HL-60 (cell line): ENCODE measurements around the gene ADARB1.

Experiments
- DNase-seq, 2 experiments: peaks; one replicate each; pipeline ENCODE4 v3.0.0-alpha.2; 2010 to 2020; ENCODE audit warnings: low read depth in 1 of 2, low spot score in 1 of 2
- H3K27ac ChIP-seq: fragments of 250-450 bp; sonication (Bioruptor Pico); replicated peaks from 2 replicates; pipeline ENCODE4 v1.5.1; 2020; ENCODE audit warnings: mild to moderate bottlenecking, moderate library complexity
- H3K27me3 ChIP-seq: fragments of 250-450 bp; sonication (Bioruptor Pico); 2 replicates; pipeline ENCODE4 v1.5.1; 2021; ENCODE audit warnings: mild to moderate bottlenecking, moderate library complexity; ENCODE audit not compliant: insufficient read depth, poor library complexity, severe bottlenecking
- H3K4me3 ChIP-seq: replicated peaks from 2 replicates; pipeline ENCODE4 v1.5.1; 2011; ENCODE audit warnings: mild to moderate bottlenecking, control low read depth, low read length; ENCODE audit not compliant: insufficient read depth
- GABPA ChIP-seq: IDR thresholded peaks from 2 replicates; pipeline ENCODE4 v1.6.1; 2012; ENCODE audit warnings: low read depth
- POLR2AphosphoS5 ChIP-seq: IDR thresholded peaks from 2 replicates; pipeline ENCODE4 v1.6.1; 2012; ENCODE audit warnings: low read depth
- REST ChIP-seq: IDR thresholded peaks from 2 replicates; pipeline ENCODE4 v1.6.1; 2012; ENCODE audit warnings: low read depth; ENCODE audit not compliant: insufficient replicate concordance
- SPI1 ChIP-seq: IDR thresholded peaks from 2 replicates; pipeline ENCODE4 v1.6.1; 2012; ENCODE audit warnings: low read depth, mild to moderate bottlenecking, borderline replicate concordance
- TF ChIP-seq, protein P1 (sequence below): IDR thresholded peaks from one replicate; pipeline ENCODE4 v1.5.1; 2011; ENCODE audit warnings: low read length, control low read depth, inconsistent platforms; ENCODE audit not compliant: insufficient read depth

The ADARB1 gene

DNA sequence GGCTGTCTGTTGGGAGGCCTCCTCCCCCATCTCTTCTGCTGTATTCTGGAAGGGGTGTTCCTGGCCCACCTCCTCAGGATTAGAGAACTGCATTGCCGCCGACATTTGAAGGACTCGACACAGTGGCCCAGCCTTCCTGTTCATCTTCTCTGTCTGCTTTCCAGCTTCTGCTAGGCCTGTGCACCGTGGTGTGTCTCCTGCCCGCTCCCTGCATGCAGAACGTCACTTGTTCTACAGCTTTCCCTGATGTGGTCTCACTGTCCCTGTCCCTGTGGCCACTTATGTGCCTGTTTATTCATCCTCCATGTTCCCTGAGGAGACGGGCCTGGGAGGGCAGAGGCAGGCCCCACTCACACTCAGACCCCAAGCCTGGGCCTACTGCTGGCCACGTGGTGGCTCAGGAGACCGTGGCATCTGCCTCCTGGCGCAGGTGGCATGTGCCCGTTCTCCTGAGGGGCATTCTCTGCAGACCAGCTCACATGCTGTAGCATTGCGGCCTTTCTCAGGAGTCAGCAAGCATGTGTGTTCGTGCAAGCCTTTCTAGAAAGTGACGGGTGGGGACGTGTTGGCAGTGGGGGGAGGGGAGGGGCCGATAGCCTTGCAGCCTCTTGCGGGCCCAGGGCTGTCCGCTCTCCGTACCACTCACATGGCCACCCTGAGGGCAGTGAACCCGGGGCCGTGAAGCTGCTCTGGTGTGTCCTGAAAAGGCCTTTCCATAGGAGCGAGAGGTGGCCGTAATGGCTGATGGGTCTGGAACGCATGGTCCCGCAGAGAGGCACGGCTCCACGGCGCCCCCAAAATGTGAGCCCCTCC is 177.5 kb downstream of the ADARB1 start:
- no peak for TF ChIP-seq GABPA
- TF ChIP-seq SPI1, result no peak
- DNase-seq, result no peak
- Histone ChIP-seq H3K27me3 (peaks cover 7% of the 10 kb centered on the region), H3K4me3 (no peak overlapping the region), H3K27ac (no peak overlapping the region)

DNA sequence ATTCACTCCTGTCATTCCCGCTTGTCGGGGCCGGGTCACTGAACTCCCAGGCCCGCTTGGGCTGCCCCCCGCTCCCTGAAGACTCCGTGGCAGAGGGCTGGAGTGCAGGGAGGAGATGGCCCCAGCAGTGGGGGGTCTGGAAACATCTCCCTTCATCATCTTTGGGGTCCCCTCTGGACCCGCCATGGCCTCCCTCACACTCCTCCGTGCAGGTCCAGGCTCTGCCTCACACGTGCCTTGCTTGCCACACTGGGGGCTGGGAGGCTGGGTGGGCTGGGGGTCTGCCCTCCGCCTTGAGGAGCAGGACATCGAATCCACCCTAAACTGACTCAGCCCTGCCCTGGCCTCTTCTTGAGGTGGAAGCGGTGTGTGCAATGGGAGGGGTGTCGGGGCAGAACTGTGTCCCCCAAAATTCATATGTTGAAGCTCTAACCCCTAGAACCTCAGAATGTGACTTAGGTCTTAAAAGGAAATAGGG is 178.1 kb downstream of the ADARB1 start:
- H3K27ac ChIP-seq, result no peak overlapping the region
- H3K27me3 ChIP-seq, result peaks cover 7% of the 10 kb centered on the region
- no peak for DNase-seq
- H3K4me3 ChIP-seq, result no peak overlapping the region
- TF ChIP-seq REST (no peak), GABPA (no peak), POLR2AphosphoS5 (no peak), SPI1 (no peak)
- TF ChIP-seq, protein P1, sequence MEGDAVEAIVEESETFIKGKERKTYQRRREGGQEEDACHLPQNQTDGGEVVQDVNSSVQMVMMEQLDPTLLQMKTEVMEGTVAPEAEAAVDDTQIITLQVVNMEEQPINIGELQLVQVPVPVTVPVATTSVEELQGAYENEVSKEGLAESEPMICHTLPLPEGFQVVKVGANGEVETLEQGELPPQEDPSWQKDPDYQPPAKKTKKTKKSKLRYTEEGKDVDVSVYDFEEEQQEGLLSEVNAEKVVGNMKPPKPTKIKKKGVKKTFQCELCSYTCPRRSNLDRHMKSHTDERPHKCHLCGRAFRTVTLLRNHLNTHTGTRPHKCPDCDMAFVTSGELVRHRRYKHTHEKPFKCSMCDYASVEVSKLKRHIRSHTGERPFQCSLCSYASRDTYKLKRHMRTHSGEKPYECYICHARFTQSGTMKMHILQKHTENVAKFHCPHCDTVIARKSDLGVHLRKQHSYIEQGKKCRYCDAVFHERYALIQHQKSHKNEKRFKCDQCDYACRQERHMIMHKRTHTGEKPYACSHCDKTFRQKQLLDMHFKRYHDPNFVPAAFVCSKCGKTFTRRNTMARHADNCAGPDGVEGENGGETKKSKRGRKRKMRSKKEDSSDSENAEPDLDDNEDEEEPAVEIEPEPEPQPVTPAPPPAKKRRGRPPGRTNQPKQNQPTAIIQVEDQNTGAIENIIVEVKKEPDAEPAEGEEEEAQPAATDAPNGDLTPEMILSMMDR, result no peak

DNA sequence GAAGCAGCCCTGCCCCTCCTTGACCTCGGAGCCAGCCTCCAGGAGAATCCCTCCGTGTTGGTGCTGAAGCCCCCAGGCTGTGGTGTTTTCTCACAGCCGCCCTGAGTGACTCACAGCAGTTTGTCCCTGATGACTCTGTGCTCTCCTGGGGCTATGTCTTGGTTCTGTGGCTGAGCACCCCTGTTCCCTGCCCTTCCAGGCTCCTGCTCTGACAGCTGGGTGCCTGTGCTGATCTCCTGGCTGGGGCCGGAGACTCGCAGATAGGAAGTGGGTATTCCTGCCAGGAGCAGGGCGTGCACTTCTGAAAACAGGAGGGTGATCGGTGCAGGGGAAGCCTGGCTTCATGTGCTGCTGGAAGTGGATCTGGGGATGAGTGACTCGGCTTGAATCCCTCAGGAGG is 178.8 kb downstream of the ADARB1 start:
- H3K4me3 ChIP-seq, result no peak overlapping the region
- TF ChIP-seq, protein P1, result no peak
- TF ChIP-seq REST (no peak), POLR2AphosphoS5 (no peak), GABPA (no peak), SPI1 (no peak)
- peaks cover 7% of the 10 kb centered on the region for H3K27me3 ChIP-seq
- DNase-seq, result no peak
- no peak overlapping the region for H3K27ac ChIP-seq

- TF ChIP-seq GABPA (no peak), POLR2AphosphoS5 (no peak), SPI1 (no peak), REST (no peak)
- TF ChIP-seq, protein P1, result no peak
- peaks cover 7% of the 10 kb centered on the region for H3K27me3 ChIP-seq
- no peak overlapping the region for H3K4me3 ChIP-seq
- no peak for DNase-seq
- H3K27ac ChIP-seq, result no peak overlapping the region
These were observed 179.5 kb downstream of the ADARB1 start for GRCh38 chr21:45253633-45254459.
